ENCODE data around the gene TMCC3.
"Not testable (repeated sequence)": the region's sequence is repeated elsewhere in the genome, so short reads cannot be mapped to it uniquely, and the experiment has no call there.

The TMCC3 gene

DNA sequence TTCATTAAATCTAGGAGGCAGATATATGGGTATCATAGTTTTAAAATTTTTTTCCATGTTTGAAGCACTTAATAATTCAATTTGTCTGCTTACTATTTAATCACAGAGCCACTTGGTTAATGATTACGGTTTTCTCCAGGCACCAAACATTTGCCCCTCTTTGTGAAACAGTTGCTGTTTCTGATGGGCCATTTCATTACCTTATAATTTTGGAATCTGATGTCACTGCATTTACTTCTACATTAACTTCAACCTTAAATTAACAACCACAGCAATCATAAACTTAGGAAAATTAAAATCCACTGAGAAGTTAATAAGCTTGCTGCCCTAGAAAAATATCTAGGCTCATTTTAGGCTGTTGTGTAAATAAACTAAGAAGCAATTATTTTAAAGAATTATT lies 17.0 kb downstream of the TMCC3 start:
- no peak for DNase-seq (ENCODE audit: low spot score)

DNA sequence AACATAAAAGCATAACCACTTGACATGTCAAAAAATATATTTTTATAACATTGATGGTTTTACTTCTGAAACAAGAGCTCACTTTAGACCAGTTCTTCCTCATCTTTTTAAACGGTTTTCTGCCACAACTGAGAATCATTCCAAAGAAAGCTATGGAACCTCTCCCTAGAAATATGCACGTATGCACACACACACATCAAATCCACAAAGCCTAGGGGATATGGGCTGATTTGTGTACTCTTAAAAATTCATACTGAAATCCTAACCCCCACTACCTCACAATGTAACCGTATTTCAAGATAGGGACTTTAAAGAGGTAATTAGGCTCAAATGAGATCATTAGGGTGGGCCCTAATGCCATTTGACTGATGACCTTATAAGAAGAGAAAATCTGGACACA lies 19.3 kb downstream of the TMCC3 start:
- no peak for DNase-seq (ENCODE audit: low spot score)

DNA sequence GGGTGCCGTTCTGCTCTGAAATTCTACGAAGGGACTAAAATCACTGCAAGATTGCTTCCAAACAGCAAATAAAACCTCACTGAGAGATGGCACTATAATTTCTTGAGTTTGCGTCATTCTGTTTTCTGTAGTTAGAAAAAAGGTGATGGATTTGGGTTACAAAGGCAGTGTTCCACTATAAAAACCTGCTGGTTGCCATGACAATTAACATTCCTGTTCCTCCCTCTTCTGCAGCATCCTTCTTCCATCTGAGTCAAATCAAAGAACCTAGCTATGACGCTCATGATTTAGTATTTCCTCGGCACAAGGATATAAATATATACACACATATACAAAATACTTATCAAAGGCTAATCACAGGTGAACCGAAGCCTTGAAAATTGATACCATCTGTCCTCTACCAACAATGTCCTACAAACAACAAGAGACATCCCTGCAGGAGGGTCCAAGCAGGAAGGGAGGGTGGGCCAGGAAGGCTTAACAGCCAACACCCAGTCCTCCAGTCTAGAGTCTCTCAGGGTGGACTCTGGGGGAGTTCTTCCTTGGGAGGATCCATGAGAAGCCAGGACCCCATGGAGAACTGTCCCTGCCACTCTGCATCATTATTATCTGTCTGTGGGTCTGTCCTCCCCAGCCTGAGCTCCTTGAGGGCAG lies 21.4 kb downstream of the TMCC3 start:
- no peak for DNase-seq (ENCODE audit: low spot score)

DNA sequence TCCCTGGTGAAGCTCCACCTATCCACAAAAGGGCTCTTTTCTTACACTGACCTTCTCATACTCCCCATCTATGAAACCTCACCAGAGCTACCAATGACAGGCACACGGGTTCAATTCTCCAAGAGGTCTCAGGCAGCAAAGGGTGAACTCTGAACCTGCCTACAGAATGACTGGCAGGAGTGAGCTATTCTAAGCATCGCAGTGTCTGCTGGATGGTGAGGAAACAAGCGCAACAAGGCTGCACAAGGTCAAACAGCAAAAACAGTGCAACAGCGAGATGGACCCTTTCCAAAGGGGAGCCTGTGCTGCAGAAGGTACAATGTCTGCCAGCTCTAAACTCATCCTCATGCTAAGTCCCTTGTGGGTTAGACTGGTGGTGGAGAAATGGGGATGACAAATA lies 22.0 kb downstream of the TMCC3 start:
- DNase-seq (ENCODE audit: low spot score) = no peak

DNA sequence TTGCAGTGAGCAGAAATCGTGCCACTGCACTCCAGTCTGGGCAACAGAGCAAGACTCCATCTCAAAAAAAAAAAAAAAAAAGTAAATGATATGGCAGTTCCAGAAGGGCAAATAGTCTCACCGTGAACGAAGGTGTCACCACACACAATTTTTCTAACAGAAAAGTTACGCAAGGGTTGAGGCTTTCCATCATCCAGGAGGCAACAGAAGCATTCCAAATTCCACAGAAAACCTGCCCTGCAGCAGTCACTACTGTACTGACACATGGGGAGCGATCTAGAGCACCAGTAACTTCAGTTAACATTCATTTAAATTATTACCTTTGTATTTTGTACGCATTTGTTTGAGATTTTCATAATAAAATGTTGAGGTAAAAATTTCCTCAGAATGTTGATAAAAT lies 24.8 kb downstream of the TMCC3 start:
- DNase-seq (ENCODE audit: low spot score) = no peak

DNA sequence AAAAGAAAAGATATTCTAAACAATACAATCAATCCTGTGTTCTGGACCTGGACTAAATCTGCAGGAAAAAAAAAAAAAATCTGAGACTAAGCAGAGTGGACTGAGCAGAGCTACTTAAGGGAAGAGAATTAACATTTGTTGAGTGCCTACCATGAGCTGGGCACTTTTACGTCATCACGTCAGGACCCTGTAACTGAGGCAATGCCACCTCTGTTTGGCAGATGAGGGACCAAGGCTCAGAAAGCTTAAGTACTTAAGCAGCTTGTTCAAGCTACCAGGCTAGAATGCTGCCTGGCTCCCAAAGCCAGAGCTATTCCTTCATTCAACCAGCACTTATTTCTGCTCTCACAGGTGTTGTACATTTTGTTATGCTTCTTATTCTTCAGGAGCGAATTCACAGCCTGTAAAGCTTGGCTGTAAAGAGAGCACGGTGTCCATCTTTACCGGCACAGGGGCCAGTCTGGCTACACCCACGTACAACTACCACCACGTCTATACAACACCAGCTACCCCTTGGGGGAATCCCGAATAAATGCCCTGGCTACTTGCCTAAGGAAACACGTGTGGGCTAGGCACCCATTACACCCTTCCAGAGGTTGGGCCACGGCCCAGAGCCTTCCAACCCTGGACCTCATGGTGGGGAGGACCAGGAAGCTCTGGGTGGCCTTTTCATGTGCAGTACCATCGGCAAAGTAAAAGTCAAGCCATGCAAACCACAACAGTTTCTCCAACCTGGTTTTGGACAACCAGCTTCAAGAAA lies 27.0 kb downstream of the TMCC3 start:
- DNase-seq (ENCODE audit: low spot score) = no peak

DNA sequence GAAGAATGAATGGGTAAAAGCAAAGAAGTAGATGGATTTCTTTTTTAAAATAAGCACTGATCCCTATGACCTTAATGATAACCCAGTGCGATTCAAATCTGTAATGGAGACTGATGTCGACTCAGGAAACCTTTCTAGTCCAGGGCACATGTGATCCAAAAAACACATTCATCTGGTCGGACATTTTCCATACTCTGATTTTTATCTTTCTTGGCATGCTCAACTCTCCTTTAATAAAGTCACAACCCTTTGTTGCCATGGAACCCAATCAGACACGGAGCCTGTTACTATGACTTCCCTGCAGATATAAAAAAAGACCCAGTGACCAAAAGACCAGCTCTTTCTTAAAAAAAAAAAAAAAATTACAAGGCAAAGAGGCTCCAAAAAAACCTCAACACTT lies 27.9 kb downstream of the TMCC3 start:
- no peak for DNase-seq (ENCODE audit: low spot score)

DNA sequence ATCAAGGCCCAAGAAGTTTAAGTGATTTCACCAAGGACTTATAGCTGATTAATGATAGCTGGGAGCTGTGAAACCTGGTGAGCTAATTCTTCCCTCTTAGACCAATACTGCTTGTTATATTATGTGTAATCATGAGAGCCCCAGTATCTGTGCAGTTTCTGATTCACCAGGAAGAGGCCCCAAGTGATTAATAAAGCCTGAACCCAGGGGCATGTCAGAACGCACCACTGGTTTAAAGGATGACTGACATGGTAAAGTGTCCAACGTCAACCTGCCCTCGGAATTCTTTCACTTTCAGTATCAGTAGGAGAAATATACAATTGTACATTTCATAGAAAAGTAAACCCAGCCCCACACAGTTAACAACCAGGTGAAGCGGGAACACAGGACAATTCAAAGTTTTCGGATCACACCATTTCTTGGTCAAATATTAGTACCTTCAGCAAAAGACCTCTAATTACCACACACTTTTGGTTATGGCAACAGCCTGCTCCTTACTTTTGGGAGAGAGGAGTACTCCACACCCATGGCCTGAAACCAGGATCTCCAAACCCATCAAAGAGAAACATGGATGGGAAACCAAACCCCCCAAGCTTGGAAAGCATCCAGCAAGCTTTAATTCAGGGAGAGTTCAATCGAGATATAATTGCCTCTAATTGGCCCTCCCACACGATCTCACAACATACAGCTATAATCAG lies 28.5 kb downstream of the TMCC3 start:
- DNase-seq (ENCODE audit: low spot score) = no peak

DNA sequence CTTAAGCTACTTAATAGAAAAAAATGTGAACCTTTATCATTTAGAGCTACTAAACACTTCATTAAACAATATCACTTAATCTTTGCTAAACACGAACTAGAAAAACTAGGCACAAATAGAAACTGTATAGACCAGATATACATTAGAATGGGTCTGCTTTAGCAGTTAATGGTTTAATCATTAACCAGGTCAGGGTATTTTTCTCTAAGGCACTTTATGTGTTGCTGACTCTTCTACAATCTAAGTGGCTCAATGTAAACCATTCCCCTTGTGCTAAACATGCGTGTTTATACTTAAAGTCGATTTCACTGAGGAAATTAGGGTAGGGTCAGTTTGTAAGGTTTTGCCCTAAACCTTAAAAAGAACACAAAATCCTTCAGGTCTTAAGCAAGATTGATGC lies 29.7 kb downstream of the TMCC3 start:
- DNase-seq (ENCODE audit: low spot score) = no peak

DNA sequence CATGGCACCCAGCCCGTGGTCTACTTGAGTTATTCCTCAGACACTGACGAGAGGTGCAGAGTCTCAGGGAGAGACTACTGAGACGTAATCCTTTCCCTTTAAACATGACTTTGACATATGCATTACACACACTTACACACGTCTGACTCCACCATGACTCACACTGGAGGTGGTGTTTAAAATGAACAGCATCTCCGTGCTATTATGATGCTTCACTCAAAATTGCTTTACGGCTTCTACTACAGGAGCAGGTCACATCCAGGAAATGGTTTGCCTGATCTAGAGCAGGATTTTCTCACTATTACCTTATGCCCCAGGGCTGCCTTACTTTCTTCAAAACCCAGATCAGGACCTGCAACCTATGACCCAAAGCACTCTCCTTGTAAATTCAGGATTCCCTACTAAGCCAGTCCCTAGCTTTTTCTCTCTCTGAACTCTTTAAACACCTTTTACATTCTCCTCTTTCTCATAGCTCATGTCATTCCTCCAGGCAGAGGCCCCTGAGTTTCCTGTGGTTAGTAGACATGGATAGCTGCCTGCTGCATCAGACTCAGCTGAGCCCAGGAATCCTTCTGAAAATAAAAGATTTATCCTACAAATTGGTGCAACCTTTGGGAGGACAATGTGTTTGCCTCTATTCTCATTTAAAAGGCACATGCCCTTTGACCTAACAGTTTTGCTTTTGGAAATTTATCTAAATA lies 31.2 kb downstream of the TMCC3 start:
- no peak for DNase-seq (ENCODE audit: low spot score)

DNA sequence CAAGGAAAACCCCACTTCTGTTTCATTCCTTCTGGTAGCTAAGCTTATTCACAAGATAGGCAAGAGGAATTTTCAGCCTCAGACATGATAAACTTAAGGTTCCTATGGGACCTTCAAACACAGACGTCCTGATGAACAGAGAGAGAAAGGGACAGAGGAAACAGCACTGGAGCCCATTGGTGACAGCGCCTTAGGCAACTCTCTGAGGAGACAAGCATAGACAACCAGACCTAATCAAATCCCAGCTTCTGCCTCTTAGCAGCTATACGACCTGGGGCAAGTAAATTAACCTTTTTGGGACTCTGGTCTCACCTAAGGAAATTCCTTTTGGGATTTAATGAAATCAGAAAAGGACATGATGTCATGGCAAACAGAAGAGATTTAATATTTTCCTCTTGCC lies 33.3 kb downstream of the TMCC3 start:
- no peak for DNase-seq (ENCODE audit: low spot score)

DNA sequence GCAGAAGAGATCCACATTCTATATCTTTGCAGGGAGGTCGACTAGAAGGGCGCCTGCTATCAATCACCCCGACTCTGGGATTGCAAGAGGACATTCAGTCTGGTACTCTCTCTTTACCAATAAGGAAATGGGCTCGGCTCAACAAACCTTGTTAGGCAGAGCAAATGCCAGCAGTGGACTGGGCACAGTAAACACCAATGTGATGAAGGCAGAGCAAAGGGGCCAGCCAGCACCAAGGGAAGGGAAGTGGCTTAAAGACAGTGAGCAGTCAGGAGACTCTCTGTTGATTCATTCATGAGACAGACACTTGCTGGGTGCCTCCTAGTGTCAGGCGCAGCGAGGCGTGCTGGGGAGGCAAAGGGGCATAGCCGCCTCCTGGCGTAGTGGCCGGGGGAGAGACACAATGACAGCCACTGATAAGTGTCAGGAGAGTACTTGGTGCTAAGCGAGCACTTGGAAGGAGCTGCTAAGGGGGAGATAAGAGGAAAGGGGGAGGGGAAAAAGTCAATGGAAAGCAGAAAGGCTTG lies 34.1 kb downstream of the TMCC3 start:
- no peak for DNase-seq (ENCODE audit: low spot score)

DNA sequence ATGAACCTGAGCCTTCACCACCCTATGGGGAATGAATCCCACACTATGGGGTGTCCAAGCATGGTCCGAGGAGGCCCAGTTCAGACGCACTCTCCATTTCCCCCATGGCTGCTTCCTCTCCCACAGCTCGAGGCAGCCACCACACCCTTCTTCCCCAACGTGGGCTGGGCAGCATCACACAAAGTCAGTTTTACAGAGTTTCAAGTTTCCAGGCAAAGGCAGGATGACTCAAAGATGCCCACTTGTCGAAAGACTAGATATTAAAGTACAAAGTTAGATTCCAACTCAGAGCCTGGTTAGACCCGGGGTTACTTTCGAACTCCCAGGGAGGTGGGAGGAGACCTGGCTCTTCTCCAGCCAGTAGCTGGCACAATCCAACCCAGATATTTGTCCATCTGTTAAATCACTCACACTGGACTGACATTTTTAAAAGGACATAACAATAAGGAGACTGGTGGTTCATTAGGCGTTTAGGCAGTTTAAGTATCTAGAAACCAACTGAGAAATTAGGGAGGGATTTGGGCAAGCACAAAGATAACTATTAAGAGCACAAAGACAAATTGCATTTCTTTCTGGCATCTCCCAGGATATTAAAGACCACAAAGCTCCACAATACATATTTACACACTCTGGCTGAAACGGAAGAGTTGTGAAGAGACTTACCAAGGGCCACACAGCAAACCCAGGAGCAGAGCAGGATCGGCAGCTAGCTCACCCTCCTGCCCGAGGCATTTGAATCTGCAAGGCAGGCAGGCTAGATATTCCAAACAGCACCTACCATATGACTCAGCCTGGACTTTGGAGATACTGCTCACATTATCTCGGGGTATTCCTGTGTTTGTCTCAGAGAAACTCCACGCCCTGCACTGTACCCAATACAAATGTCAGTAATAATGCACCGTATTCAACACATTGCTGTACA lies 34.8 kb downstream of the TMCC3 start:
- no peak for DNase-seq (ENCODE audit: low spot score)

DNA sequence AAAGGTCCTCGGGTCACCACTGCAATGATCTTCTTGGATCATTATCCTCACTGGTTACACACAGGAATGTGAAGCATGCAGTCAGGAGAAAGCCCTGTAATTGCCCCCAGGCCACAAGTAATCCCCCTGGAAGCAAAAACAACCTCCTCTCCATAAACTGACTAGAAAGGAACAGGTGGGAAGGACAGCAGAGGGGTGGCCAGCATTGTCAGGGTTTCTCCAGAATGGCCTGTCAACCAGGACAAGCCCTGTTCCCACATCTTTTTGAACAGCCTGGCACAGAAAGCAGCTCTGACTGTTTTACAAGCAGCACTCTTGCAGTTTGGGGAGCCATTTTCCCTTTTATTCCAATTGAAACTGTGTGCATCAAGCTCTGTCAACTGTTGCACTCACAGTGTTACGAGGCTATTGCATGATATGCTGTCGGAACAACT lies 36.1 kb downstream of the TMCC3 start:
- no peak for DNase-seq (ENCODE audit: low spot score)

DNA sequence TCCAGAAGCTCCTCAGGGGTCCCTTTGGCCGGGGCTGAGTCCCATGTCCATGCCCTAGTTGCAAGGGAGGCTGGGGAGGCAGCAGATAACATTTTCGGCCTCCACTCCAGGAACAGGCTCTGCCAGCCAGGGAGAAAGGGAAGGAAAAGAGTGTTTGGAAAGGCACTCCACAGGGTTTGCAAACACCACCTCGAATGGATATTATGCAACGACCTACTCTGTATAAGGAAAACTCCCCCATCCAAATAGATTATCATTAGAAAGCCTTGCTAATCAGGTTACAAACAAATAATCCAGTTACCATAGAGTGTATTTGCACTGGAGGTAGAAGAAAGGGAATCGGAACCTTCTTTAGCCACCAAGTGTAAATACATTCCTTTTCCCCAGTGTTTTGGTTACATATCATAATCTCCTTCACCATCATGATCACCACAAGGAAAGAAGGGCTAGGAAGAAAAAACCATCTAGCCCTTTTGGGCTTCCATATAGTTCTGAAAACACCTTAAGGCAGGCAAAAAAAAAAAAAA lies 40.4 kb downstream of the TMCC3 start:
- DNase-seq (ENCODE audit: low spot score) = no peak

DNA sequence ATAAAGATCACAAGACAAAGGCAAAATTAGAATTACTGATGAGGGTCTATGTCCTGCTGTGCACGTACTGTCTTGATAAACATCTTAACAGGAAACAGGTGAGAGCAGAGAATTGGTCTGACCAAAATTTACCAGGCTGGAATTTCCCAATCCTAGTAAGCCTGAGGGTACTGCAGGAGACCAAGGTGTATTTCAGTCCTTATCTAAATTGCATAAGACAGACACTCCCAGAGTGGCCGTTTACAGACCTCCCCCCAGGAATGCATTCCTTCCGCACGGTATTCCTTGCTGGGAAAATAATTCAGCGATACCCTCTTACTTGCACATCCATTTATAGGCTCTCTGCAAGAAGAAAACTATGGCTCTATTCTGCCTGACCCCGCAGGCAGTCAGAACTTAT lies 43.5 kb downstream of the TMCC3 start:
- DNase-seq (ENCODE audit: low spot score) = not testable (repeated sequence)

DNA sequence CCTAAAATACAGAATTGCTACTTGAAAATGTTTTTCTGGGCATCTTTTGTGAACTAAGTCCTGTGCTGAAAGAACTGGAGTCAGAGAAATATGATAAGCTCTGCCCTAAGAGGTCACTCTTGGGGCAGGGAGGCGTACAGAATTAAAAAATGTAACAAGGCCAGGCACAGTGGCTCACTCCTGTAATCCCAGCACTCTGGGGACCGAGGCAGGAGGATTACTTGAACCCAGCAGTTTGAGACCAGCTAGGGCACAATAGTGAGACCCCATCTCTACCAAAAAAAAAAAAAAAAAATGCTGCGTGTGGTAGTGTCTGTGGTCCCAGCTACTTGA lies 46.0 kb downstream of the TMCC3 start:
- DNase-seq (ENCODE audit: low spot score) = no peak

DNA sequence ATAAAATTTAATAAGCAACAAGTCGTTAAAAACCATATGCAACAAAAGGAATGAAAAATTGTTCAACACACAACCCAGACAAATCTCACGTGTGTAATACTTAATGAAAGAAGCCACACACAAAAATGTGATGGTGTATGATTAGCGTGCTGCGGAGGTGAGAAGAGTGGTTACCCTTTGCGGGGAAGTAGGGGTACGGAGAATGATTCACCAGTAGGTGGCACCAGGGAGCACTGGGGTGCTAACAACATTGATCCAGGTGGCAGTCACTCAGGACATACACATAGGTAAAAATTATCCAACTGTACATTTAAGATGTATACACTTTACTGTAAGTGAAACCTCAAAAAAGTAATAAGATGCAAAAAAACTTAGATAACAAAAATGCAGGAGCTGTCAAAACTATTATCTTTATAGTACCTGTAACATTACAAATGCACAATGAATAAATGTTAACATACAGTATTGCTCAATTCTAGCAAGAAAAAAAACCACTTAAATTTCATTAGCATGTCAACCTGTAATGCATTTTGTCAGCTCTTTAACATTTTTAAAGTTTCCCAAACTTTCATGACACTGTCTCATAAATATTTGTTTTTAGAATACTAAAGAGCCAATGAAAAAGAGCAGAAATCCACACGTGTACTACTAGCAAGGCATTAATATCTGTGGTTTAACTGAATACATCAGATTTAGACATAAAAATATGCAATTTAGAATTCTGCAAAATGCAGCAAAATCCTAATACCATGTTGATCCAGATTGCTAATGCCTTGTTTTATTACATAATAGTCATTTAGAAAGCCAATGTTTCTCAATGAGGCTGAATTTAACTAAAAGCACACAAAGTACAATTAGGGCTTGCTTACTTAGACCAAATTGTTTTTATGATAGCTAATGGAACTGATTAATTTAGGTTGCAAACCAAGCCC lies 46.7 kb downstream of the TMCC3 start:
- DNase-seq (ENCODE audit: low spot score) = no peak

DNA sequence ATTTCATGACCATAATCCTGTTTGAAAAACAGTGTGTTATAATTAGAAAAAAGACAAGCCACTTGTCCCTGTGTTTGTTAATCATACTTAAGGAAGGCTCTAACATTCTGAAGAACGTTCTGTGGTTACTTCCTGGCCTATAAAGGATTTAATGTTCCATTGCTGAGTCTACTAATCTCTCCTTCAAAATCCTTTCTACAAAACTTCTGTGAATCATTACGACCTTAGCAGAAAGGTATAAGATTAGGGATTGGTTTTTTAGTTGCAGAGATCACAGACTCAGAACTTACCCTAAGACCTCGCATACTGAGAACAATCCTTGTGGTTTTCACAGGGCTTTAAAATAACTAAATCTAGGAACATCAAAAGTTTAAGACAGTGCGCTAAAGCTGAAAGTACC lies 48.3 kb downstream of the TMCC3 start:
- no peak for DNase-seq (ENCODE audit: low spot score)

DNA sequence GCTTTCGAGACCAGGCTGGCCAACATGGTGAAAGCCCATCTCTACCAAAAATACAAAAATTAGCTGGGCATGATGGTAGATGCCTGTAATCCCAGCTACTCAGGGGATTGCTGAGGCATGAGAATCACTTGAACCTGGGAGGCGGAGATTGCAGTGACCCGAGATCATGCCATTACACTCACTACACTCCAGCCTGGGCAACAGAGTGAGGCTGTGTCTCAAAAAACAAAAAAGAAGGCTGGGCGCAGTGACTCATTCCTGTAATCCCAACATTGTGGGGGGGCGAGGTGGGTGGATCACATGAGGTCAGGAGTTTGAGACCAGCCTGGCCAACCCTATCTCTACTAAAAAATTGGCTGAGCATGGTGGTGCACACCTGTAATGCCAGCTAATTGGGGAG lies 49.0 kb downstream of the TMCC3 start:
- not testable (repeated sequence) for DNase-seq (ENCODE audit: low spot score)

All from HuH-7 (cell line).